Parathyroid adenoma (tissue), 2 donors: Measurements from ENCODE around the gene SLC1A3.
"Not testable (repeated sequence)": the region's sequence is repeated elsewhere in the genome, so short reads cannot be mapped to it uniquely, and the experiment has no call there.

Experiments
- H2AFZ ChIP-seq: fragments of 300-600 bp; sonication (generic); one replicate; pipeline ENCODE4 v1.7.0; 2017; ENCODE audit warnings: antibody characterized with exemption, mild to moderate bottlenecking
- H3K27ac ChIP-seq: fragments of 300-600 bp; sonication (generic); one replicate; pipeline ENCODE4 v1.7.0; 2017
- H3K27me3 ChIP-seq: fragments of 300-600 bp; sonication (generic); one replicate; pipeline ENCODE4 v1.7.0; 2017; ENCODE audit warnings: low read length; ENCODE audit not compliant: control insufficient read depth, insufficient read depth
- H3K36me3 ChIP-seq: fragments of 300-600 bp; sonication (generic); one replicate; pipeline ENCODE4 v1.7.0; 2017; ENCODE audit warnings: low read length; ENCODE audit not compliant: control insufficient read depth, insufficient read depth
- H3K4me1 ChIP-seq: fragments of 300-600 bp; sonication (generic); one replicate; pipeline ENCODE4 v1.7.0; 2017; ENCODE audit warnings: control low read depth
- H3K4me2 ChIP-seq: fragments of 300-600 bp; sonication (generic); one replicate; pipeline ENCODE4 v1.7.0; 2017; ENCODE audit warnings: low read length
- H3K4me3 ChIP-seq: fragments of 300-600 bp; sonication (generic); one replicate; pipeline ENCODE4 v1.7.0; 2017; ENCODE audit warnings: low read depth, low read length
- H3K79me2 ChIP-seq: fragments of 300-600 bp; sonication (generic); one replicate; pipeline ENCODE4 v1.7.0; 2017; ENCODE audit warnings: control low read depth
- H3K9ac ChIP-seq: fragments of 300-600 bp; sonication (generic); one replicate; pipeline ENCODE4 v1.7.0; 2017; ENCODE audit warnings: mild to moderate bottlenecking
- H3K9me3 ChIP-seq: fragments of 300-600 bp; sonication (generic); one replicate; pipeline ENCODE4 v1.7.0; 2017; ENCODE audit warnings: low read length; ENCODE audit not compliant: control insufficient read depth
- TF ChIP-seq, protein P1 (sequence below): fragments of 300-600 bp; sonication (generic); IDR thresholded peaks from one replicate; pipeline ENCODE4 v1.7.0; 2017; ENCODE audit warnings: antibody characterized with exemption, mild to moderate bottlenecking
- donor health status: primary hyperparathyroidism.

SLC1A3 gene

DNA sequence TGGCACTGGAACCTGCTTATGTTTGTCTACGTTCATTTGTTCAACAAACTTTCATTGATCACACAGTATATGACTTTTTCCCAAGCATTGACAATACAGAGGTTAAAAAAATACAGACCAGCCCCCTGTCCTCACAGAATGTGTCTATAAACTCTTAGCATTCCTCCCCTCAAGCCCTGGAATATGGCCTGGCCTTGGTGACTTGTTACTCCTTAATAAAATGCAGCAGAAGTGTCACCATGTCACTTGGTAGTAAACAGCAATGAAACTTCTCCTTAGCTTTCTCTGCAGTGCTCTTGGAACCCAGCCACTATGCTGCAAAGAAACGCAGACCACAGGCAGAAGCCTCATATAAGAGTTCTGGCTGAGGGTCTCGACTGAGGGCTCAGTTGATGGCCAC is 19.1 kb upstream of the SLC1A3 start:
- Histone ChIP-seq H3K4me1 (no peaks in the 10 kb centered on the region), H3K4me2 (no peak overlapping the region), H3K9me3 (no peaks in the 10 kb centered on the region), H2AFZ (no peak overlapping the region), H3K9ac (no peak overlapping the region), H3K79me2 (no peaks in the 10 kb centered on the region), H3K27me3 (no peaks in the 10 kb centered on the region), H3K36me3 (no peaks in the 10 kb centered on the region), H3K27ac (no peak overlapping the region), H3K4me3 (no peak overlapping the region)
- TF ChIP-seq, protein P1, sequence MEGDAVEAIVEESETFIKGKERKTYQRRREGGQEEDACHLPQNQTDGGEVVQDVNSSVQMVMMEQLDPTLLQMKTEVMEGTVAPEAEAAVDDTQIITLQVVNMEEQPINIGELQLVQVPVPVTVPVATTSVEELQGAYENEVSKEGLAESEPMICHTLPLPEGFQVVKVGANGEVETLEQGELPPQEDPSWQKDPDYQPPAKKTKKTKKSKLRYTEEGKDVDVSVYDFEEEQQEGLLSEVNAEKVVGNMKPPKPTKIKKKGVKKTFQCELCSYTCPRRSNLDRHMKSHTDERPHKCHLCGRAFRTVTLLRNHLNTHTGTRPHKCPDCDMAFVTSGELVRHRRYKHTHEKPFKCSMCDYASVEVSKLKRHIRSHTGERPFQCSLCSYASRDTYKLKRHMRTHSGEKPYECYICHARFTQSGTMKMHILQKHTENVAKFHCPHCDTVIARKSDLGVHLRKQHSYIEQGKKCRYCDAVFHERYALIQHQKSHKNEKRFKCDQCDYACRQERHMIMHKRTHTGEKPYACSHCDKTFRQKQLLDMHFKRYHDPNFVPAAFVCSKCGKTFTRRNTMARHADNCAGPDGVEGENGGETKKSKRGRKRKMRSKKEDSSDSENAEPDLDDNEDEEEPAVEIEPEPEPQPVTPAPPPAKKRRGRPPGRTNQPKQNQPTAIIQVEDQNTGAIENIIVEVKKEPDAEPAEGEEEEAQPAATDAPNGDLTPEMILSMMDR, result no peak

DNA sequence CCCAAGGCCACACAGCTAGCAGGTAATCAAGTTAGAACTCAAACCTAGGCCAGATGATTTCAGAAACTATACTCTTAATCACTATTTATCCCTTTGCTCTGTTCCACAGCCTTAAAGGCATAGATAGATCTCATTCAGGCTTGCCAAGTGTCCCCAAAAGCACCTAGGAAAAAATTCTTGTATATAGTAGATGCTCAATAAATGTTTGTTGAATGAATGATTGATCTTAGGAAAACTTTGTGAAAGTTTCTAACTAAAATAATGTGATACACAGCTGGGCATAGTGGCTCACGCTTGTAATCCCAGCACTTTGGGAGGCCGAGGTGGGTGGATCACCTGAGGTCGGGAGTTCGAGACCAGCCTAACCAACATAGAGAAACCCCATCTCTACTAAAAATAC is 16.7 kb upstream of the SLC1A3 start:
- not testable (repeated sequence) for H3K9me3 ChIP-seq, H3K9ac ChIP-seq

DNA sequence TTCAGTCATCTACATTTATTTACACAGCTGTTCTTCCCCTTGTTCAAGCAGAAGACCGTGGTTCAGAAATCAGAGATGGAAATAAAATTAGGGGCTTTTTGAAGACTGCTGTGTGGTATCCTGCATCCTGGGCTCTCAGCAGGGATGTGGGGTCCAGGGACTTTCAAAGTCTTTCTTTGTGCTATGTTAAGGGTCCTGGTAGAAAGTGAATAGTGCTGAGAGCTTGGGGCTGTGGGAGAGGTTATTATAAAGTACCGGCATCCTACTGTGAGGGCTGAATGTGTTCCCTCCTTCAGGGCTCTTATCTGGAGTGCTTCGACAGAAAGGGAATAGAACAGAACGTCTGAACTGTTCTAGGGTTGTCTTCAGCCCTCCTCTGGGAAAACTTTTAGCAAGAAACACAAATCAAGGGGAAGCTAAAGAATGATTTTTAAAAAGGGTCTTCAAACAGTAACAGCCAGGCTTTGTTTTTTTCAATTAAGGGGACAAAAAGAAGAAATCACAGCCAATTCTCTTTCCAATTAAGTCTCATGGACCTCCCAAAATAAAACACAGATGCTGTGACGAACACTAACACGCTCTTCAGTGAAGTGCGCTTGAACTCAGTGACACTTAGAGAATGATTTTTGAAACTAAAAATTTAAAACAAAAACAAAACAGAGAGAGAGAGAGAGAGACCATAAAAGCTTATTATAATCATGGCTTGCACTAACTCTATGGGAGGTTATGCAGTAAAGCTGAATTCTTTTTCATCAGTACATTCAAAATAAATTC is 15.7 kb upstream of the SLC1A3 start:
- TF ChIP-seq, protein P1, result no peak
- H3K79me2 ChIP-seq, result no peaks in the 10 kb centered on the region
- H3K9ac ChIP-seq, result no peak overlapping the region
- H3K4me1 ChIP-seq, result no peaks in the 10 kb centered on the region
- H3K4me2 ChIP-seq, result no peak overlapping the region
- H3K4me3 ChIP-seq, result no peak overlapping the region
- H2AFZ ChIP-seq, result no peak overlapping the region
- no peaks in the 10 kb centered on the region for H3K36me3 ChIP-seq
- no peaks in the 10 kb centered on the region for H3K9me3 ChIP-seq
- no peak overlapping the region for H3K27ac ChIP-seq
- no peaks in the 10 kb centered on the region for H3K27me3 ChIP-seq

More for the DNA sequence above, 16.7 kb upstream of the SLC1A3 start:
- H2AFZ ChIP-seq, H3K27ac ChIP-seq, H3K79me2 ChIP-seq, H3K27me3 ChIP-seq, H3K36me3 ChIP-seq, H3K4me2 ChIP-seq, H3K4me1 ChIP-seq, H3K4me3 ChIP-seq: not testable (repeated sequence)

DNA sequence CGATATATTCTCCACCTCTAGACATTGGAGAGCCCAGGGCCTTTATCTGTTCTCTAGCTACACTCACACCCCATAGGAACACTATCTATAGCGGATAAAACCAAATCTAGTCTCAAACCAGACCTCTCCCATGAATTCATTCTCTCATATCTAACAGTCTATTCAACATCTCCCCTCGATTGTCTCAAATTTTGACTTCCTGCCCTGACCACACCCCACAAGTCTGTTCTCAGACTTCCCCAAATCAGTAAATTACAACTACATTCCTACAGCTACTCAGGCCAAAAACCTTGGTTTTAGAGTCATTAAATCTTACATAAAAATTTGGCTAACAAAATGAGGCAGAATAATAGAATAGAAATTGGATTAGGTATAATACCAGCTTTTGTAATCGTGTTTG is 12.5 kb upstream of the SLC1A3 start:
- H3K27ac ChIP-seq, result no peak overlapping the region

DNA sequence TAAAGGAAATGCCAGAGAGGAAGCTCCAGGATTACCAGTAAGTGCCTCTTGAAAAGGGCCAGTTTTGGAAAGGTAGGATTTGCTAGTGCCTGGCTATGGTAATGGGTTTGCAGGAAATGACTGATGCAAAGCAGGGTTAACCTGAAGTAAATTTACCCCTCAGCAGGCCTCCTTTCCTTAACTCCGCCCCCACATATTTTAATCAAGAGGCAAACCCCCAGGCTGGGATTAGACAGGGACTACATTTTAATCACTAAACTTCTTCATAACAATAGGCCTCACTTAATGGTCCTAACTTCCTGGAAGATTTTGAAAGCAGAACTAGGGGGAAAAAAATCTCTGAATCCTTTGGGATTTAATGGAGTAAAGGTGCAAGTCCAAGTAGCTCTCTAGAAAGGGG is 10.2 kb upstream of the SLC1A3 start:
- no peak overlapping the region for H3K4me2 ChIP-seq
- TF ChIP-seq, protein P1, result no peak
- H3K9me3 ChIP-seq, result no peaks in the 10 kb centered on the region
- no peaks in the 10 kb centered on the region for H3K79me2 ChIP-seq
- no peaks in the 10 kb centered on the region for H3K4me1 ChIP-seq
- H3K4me3 ChIP-seq, result no peak overlapping the region
- no peak overlapping the region for H3K27ac ChIP-seq
- no peak overlapping the region for H3K9ac ChIP-seq
- H3K36me3 ChIP-seq, result no peaks in the 10 kb centered on the region
- no peaks in the 10 kb centered on the region for H3K27me3 ChIP-seq
- no peak overlapping the region for H2AFZ ChIP-seq

More for the DNA sequence above, 12.5 kb upstream of the SLC1A3 start:
- Histone ChIP-seq H3K27me3 (no peaks in the 10 kb centered on the region), H3K4me3 (no peak overlapping the region), H2AFZ (no peak overlapping the region), H3K4me1 (no peaks in the 10 kb centered on the region), H3K79me2 (no peaks in the 10 kb centered on the region), H3K9ac (no peak overlapping the region), H3K4me2 (no peak overlapping the region), H3K9me3 (no peaks in the 10 kb centered on the region), H3K36me3 (no peaks in the 10 kb centered on the region)
- TF ChIP-seq, protein P1, result no peak
